GM12864 (cell line): ENCODE measurements around the gene TRAPPC4.
A peak's percentile ranks its signal among the peaks of the same experiment; 100 is the strongest.
"Not testable (repeated sequence)": the region's sequence is repeated elsewhere in the genome, so short reads cannot be mapped to it uniquely, and the experiment has no call there.

Source experiments
- DNase-seq: peaks from one replicate; pipeline ENCODE4 v3.0.0-alpha.2; 2011; ENCODE audit warnings: low read depth
- H3K4me3 ChIP-seq: 2 replicates; pipeline ENCODE4 v1.5.1; 2011; ENCODE audit warnings: mild to moderate bottlenecking, low read depth, low read length, control low read depth
- TF ChIP-seq, protein P1 (sequence below): IDR thresholded peaks from 2 replicates; pipeline ENCODE4 v1.5.1; 2011; ENCODE audit warnings: low read depth, mild to moderate bottlenecking, moderate library complexity, low read length, control low read depth, inconsistent platforms; ENCODE audit errors: missing control alignments

The TRAPPC4 gene

GRCh38 chr11:119055901-119056300 lies 37.3 kb downstream of the TRAPPC4 start:
- H3K4me3 ChIP-seq: peak overlapping the region; percentile 68
- no peak for DNase-seq
- TF ChIP-seq, protein P1, sequence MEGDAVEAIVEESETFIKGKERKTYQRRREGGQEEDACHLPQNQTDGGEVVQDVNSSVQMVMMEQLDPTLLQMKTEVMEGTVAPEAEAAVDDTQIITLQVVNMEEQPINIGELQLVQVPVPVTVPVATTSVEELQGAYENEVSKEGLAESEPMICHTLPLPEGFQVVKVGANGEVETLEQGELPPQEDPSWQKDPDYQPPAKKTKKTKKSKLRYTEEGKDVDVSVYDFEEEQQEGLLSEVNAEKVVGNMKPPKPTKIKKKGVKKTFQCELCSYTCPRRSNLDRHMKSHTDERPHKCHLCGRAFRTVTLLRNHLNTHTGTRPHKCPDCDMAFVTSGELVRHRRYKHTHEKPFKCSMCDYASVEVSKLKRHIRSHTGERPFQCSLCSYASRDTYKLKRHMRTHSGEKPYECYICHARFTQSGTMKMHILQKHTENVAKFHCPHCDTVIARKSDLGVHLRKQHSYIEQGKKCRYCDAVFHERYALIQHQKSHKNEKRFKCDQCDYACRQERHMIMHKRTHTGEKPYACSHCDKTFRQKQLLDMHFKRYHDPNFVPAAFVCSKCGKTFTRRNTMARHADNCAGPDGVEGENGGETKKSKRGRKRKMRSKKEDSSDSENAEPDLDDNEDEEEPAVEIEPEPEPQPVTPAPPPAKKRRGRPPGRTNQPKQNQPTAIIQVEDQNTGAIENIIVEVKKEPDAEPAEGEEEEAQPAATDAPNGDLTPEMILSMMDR: no peak

GRCh38 chr11:119056421-119056999 lies 37.9 kb downstream of the TRAPPC4 start:
- TF ChIP-seq, protein P1: no peak
- no peak for DNase-seq
- H3K4me3 ChIP-seq: peak overlapping the region; percentile 68

DNA sequence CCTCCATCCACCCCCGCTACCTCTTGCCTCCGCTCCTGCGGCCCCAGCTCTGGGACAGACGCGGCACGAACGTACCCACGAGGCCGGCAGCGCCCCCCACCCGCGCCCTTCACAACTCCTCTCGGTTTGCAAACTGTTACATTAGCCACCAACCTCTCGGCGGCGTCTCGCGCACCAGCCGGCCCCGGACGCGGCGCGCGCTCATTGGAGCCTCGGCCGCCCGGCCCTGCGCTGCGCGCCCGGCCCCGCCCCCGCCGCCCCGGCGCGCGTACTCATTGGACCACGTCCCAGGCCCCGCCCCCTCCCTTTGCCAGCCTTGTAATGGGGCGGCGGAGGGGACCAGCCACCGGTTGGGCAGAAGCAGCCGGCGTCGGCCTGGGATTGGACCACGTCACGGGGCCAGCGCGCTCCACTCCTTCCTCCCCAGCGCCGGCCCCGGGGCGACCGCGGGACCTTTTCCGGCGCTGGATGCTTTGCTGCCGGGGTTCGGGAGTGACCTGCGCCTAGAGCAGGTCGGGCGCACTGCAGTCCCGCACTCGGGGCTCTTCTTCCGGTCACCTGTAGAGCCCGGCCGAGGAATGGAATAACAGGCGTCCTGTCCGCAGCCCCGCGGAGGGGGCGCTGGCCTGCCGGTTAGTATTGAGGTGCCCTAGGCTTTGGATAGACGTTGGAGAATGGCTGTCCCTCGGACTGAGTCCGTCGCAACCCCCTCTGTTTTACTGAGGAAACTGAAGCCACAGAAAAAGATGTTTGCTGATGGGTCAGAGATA lies 38.6 kb downstream of the TRAPPC4 start, which contains the start of gene HYOU1:
TSS of gene HYOU1 (minus strand) at position 206 of the 770 bp plus-strand sequence. CDS start 1,045 bp downstream, outside the sequence.
- TF ChIP-seq, protein P1: peak; percentile 13
- H3K4me3 ChIP-seq: peak within 1 kb of the TSS; percentile 87
- peak; percentile 86 for DNase-seq

- H3K4me3 ChIP-seq, DNase-seq: not testable (repeated sequence)
Measured at GRCh38 chr11:119059128-119059527, 40.6 kb downstream of the TRAPPC4 start.

GRCh38 chr11:119061256-119061655 lies 42.7 kb downstream of the TRAPPC4 start:
- TF ChIP-seq, protein P1: no peak
- no peak for DNase-seq
- no peak overlapping the region for H3K4me3 ChIP-seq

DNA sequence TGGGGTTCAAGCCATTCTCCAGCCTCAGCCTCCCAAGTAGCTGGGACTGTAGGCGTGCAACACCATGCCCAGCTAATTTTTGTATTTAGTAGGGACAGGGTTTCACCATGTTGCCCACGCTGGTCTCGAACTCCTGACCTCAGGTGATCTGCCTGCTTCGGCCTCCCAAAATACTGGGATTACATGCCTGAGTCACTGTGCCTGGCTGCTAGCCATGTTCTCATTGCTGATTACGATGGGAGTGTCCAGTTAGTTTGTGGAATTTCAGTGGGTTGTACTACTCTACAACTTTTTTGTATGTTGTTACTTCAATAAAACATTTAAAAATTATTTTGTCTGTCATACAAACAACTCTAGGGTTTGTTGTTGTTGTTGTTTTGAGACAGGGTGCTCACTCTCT lies 44.2 kb downstream of the TRAPPC4 start:
- H3K4me3 ChIP-seq: no peak overlapping the region
- TF ChIP-seq, protein P1: no peak
- DNase-seq: no peak

DNA sequence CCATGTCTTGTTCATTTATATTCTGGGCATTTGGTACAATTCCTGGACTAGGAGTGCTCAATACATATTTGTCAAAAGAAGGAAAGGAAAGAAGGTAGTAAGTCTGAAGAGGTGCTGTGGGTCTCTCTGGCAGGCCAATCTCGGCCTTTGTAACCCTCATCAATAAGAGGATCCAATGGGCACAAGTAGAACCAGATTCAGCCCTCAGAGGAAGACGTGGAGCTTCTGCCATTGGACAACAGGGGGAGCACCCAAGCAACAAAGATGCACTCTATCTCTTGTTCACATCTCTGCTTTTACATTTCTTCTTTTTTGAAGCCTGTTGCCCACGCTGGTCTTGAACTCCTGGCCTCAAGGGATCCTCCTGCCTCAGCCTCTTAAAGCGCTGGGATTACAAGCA lies 46.8 kb downstream of the TRAPPC4 start:
- no peak overlapping the region for H3K4me3 ChIP-seq
- TF ChIP-seq, protein P1: peak; percentile 74
- DNase-seq: no peak
